GM04503 (cell line): ENCODE measurements around the gene LBX1.

Source experiments
- DNase-seq: peaks from one replicate; pipeline ENCODE4 v3.0.0-alpha.2; 2012; ENCODE audit warnings: low read depth

Gene LBX1

DNA sequence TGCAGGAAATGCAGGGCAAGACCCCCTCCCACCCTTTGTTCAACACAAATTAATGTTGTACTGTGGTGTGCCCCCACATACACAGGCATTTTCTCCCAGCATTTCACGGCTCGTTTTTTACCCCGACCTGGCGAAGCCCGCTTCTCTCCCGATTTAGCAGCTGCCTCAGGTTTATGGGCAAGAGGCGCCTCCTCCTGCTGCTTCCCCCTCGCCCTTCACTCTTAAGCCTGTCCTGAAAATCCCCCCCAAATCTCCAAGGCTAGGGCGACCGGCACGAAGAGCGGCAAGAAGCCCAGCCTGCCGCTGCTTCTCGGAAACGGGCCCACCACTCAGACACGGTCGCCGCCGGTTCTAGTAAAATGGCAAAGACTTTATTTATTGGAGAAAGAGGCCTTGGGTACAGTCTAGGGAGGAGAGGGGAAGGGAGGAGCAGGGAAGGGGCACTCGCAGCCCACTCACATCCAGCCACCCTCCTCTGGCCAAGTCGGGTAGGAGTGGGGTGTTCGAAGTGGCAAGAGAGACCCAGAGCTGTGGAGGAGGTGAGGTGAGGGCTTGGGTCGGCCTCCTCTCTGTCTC is 3.3 kb downstream of the LBX1 start:
- no peak for DNase-seq

GRCh38 chr10:101224910-101225823 is 4.1 kb downstream of the LBX1 start:
- no peak for DNase-seq

DNA sequence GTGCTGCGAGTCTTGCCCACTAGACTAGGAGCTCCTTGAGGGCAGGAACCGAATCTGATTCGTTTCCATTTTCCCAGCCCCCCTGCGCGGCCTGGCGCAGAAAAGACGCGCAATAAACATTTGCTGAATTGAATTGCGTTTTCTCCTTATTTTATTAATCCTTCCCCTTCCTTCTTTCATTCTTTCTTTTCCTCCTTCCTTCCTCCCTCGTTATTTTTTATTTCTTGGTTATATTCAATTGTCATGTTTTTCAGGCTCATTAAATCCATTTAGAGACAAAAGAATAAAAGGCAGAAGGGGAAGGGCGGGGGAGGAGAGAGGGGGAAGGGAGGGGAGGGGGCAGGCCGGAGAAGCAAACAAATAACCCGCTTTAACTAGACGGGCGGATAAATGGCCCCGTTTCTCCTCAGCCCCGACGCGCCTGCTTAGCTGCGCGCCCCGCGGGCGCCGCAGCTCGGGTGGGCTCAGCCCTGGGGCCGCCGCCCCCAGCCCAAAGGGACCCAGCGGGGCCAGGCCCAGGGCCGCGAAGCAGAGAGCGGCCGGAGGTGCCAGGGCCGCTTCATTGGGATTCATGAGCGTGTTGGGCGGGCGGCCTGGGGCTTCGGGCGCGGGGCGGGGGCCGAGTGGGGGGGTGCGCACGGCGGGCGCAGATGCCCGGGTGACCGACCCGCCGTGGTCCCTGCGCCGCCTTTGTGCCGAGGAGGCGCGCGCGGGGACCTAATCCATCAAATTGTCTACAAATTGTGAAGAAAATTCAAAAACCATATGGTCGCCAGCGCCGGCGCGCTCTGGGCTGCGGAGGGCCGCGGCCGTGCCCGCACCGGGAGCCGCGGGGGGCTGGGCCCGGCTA is 5.0 kb downstream of the LBX1 start:
- no peak for DNase-seq

- no peak for DNase-seq
Observed at GRCh38 chr10:101223274-101224059, 5.8 kb downstream of the LBX1 start.

- DNase-seq = no peak
Observed at GRCh38 chr10:101222683-101223273, 6.5 kb downstream of the LBX1 start.

DNA sequence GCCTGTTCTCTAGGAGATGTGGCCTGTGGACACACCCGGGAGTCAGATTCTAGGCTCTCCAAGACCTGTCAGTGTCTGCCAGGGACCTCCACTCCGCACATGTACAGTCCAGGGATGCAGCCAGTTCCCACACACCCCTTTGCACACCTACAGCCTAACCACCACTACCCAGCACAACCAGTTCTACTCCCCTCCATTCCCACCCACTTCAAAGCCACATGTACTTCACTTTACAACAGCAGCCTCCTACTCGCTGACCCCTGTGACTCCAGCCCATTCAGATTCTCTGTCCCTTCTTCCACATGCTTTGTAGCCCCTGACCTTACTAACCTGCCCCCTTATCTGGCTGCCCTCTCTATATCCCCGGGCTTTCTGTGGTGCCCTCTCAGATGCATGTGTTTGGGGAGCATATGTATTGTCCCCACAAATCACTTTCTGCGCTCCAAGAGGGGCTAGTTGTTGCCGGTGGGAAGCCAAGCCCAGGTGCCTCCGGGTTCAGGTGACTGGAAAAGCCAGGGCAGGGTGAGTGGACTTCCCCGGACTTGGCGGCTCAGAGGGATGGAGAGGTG is 7.2 kb downstream of the LBX1 start:
- no peak for DNase-seq

- no peak for DNase-seq
Observed at GRCh38 chr10:101221549-101221948, 7.7 kb downstream of the LBX1 start.

GRCh38 chr10:101219946-101220451 is 9.3 kb downstream of the LBX1 start:
- DNase-seq = no peak

DNA sequence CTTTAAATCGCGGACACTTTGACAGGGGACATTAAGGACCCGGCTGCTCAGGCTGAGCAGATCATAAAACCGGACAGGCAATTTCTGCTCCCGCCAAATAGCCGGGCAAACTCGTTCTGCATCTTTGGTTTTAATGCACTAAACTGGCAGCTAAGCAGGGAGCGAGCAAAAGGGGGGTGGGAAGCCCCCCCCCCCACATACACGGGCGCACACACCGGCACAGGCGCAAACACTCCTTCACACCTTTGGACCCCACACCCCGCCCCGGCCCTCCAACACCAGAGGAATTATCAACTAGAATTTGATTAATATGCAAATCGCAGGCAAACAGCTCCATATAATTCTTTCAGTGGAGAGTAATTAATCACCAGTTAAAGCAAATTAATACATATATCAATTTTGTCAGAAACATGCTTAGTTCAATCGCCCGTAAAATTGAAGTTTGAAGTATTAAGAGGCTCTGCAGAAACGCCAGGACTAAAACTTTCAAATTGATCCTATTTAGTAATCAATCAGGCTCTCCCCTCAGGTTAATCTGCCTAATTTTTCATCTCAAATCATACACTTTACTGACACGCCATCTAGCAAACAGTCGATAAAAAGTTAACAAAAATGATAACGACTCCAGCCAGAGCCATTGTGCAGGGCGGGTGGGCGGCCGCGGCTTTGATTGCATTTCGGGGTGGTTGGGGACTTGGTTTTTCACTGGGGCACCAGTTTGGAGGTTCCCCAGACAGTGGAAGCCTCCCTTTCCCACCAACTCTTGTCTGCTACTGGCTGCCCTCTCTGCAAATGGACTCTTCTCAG is 9.9 kb downstream of the LBX1 start:
- DNase-seq = no peak

- DNase-seq = no peak
Observed at GRCh38 chr10:101218351-101219138, 10.7 kb downstream of the LBX1 start.

DNA sequence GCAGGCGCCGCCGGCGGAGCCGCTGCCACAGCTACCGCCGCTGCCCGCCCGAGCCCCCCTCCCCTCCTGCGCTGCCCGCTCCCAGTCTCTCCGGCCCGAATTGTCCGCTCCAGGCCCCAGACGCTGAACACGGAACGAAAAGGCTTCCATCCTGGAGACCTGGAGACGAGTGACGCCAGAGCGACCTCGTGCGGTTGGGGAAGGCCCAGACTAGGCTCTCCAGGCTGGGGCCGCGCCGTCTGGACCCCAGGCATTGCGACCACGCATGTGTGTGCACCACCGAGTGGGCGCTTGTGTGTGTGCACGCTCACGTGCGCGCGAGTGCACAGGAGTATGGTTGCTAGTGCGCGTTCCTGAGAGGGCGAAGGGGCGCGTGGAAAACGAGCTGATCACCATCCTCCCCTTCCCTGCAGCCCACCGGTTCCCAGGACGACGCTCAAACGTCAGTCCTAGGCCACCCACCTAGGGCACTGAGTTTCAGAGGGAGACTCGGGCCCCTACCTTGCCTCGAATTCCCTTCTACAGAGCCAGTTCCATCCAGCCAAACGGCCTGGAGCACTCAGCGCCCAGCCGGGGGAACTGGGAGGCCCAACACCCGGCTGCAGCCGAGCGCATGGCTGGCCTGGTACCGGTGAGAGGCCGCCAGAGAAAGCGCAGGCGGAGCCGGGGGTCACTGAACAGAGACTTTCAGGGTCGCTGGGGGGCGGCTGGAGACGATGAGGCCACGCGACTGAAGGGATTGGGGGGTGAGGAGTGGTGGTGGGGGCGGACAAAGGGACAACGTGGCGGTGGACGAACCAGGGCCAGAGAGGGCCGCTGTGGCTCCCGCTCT is 11.6 kb downstream of the LBX1 start:
- no peak for DNase-seq

DNA sequence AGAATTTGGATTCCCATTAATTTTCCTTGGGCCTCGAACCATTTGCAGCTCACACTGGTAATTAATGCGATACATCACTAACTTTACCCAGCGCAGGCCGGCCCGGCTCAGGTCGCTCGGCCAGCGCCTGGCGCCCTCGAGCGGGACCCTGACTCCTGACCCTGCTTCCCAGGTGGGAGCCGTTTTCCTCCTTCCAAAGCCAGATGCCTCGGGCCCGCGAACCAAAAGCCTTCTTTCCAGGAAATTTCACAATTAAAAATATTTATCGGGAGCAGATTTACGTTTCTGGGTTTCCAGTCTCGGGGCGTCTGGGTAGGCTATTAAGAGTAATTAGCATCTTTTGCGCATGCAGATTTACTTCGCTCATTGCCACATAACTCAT is 12.2 kb downstream of the LBX1 start:
- no peak for DNase-seq

DNA sequence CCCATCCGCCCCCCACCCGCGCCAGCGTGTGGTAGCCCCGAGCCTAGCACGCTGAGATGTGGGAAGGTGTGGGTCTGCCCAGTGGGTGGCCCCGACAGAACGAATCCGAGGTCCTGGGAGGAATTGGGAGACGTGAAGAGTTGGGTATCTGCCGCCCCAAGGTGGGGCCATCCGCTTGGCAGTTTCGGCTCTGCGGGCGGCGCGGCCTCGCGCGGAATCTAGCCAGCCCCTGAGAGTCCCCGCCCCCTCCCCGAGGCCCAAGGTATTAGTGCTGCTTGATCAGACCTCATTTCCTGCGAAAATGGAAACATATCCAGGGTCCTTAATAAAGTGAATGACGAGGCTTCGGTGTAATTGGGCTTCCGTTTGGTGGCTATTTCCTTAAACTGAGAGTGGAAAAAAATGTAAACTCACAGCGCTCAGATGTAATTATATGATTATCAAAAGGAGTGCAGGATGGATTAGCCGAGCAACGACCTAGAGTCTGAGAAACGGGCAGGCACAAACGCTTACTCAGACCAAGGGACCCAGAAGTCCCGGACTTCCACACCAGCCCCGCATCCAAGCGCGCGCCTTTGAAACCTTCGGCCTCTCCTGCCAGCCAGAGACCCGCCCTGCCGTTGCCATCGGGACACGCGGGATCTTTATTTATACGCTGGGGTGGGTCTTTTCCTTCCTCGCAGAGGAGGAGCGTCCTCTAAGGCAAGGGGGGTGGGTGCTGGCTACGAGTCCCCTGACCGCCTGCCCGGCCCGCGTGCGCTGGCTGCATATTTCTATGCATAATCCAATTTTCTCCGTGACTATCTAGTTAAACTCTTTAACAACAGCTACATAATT is 12.8 kb downstream of the LBX1 start:
- DNase-seq = no peak

- no peak for DNase-seq
Observed at GRCh38 chr10:101215397-101216206, 13.7 kb downstream of the LBX1 start.

- DNase-seq = no peak
Observed at GRCh38 chr10:101214446-101215396, 14.5 kb downstream of the LBX1 start.
